Measurements from ENCODE around the gene ZC3H18. TPM values are rescaled to one million over a fixed set of nuclear protein-coding genes. Genes with fewer than 3 reads are reported as not detected.

ZC3H18 gene
- total RNA-seq, 2 donors from 2014 or later, result 23.2 to 29.1 TPM

DNA sequence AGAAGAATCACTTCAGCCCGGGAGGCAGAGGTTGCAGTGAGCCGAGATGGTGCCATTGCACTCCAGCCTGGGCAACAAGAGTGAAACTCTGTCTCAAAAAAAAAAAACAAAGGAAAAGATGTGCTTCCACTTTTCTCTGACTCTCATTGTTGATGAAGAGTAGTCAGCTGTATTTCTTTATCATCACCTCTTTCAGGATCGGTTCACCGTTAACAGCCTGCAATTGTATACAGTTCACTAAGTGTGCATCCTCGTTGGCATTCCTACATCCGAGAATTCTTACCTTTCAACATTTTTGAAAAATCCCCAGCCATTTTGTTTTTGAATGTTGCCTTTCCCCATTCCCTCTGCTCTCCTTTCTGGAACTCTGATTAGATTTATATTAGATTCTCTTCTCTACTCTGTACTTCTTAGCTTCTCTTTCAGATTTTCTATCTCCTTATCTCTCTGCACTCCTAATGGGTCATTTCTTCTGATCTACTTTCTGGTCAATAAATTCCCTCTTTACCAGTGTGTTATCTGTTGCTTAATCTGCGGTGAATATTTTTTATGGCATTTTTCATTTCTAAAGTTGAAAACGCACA is 26.9 kb upstream of the ZC3H18 start:
- no peak for DNase-seq (ENCODE audit: low spot score)
- intact Hi-C loops (cut with DNase I), result no loop called here

DNA sequence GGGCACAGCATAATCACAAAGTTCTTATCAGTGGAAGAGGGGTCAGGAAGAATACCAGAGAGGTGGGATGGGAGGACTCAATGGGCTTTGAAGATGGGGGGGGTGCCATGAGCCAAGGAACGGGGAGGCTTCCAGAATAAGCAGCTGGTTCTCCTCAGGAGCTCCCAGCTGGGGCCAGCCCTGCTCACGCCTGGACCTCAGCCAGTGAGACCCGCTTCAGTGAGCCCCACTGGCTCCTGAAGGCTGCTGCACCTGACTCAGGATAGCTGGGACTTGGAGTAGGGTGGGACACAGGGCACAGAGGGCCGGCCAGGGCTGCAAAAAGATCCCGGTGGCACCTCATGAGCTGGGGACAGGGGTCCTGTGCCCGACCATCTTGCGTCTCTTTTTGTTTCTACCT is 24.4 kb upstream of the ZC3H18 start:
- no peak for DNase-seq (ENCODE audit: low spot score)
- intact Hi-C loops (cut with DNase I), result no loop called here

DNA sequence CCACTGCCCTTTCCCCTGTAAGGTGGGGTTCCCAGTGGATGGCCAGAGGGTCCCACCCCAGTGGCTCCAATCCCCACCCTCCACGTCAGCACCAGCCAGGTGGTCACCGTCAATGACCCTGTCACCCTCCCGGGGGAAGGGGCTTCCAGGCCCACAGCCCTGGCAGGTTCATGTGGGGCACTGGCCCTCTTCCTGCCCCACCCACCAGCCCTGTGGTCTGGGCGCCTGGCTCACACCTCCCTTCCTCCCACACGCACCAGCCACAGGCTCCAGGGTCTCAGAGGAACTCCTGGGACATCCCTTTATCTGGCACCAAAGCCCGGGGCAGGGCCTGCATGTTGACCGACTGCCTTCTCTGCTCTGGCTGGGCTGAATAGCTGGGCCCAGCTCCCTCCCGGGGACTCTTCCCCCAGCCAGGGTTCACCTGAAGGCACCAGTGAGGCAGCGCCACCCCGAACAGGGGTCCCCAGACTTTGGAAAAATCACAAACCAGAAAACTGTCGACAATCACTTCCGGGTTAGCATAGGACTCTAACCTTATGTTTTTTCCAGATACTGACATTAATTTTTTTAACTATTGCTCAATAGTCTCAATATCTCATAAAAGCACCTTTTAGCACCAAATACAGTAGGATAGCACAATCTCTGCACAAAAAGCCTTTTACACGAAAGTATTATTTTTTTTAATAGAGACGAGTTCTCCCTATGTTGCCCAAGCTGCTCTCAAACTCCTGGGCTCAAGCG is 21.9 kb upstream of the ZC3H18 start:
- no peak for DNase-seq (ENCODE audit: low spot score)
- intact Hi-C loops (cut with DNase I), result no loop called here

DNA sequence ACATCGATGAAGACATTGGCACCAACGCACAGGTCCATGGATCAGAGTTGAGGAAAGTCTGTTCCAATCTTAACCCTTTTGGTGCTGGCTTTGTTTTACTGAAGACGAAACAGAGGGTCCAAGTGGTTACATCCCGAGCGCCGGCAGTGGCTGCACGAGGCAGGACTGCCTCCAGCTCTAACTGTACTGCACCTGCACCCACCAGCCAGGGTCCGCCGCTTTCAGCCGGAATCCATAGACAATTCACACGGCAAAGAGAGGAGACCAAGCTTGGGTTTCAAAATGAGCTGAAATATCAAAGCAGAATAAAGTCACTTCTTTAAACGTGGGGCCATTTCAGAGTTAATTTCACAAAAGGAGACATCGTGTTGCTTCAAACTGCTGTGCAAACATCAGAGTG is 21.2 kb upstream of the ZC3H18 start:
- intact Hi-C loops (cut with DNase I), result no loop called here
- DNase-seq (ENCODE audit: low spot score), result no peak

DNA sequence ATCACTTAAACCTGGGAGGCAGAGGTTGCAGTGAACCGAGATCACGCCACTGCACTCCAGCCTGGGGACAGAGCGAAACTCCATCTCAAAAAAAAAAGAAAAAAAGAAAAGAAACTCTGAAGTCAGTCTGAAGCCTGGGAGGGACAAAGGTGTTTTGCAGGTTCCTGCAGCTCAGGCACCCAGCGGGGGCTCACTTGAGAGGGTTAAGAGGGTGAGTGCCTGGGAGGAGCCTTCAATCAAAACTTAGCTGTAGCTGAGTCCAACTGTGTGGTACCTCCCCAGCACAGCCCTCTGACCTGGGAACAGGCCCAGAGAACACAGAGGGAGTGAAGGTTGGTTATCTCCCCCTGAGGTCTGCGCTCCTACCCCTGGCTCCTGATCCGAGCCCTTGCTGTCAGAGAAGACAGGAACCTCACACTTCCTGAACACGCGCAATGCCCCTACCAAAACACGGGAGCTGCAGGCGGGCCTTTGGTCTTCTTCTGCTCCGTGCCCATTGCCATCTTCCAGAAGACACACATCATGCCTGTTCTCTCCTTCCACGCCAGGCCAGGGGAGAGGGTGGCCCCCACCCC is 20.4 kb upstream of the ZC3H18 start:
- no peak for DNase-seq (ENCODE audit: low spot score)
- intact Hi-C loops (cut with DNase I), result loop anchor here in 1 of 2 donors (1.0 kb wide), 1 partner anchor 39 kb away; no protein-coding TSS in a partner anchor

DNA sequence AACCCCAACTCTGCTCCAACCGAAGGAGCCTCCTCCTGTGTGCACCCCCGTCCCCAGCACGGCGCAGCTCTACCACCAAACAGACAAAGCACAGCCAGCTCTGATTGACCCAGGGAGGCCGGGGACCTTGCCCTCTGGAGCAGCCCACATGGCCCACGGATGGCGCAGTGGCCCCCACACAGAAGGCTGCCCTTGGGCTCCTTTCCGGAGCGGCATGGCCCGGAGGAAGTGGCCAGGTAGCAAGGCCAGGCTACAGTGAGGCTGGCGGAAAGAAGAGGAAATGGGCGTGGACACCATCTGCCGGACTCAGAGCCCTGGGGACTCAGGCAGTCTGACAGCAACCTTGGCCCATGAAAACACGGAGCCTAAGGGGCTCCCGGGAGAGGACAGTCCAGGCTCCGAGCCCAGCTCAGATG is 19.9 kb upstream of the ZC3H18 start:
- intact Hi-C loops (cut with DNase I), result loop anchor here in 1 of 2 donors (1.0 kb wide), 1 partner anchor 38 kb away; no protein-coding TSS in a partner anchor
- DNase-seq (ENCODE audit: low spot score), result no peak

DNA sequence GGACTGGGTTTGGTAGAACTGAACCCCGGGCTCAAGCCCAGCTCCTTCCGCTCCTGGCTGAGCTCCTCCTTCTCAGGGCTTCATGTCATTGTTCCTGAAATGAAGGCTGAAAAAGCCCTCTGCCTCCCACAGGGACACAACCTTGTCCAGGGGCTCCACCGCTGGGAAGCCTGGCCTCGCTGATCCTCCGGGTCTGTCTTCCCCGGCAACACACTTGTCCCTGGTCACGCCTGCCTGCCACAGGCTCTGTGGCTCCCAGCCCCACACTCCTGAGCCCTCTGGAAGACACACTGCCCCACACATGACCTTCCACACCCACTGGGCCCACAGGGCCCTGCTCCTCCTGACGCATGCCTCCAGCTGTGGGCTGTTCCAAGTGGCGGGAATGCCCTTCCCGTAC is 18.0 kb upstream of the ZC3H18 start:
- no peak for DNase-seq (ENCODE audit: low spot score)
- intact Hi-C loops (cut with DNase I), result no loop called here

DNA sequence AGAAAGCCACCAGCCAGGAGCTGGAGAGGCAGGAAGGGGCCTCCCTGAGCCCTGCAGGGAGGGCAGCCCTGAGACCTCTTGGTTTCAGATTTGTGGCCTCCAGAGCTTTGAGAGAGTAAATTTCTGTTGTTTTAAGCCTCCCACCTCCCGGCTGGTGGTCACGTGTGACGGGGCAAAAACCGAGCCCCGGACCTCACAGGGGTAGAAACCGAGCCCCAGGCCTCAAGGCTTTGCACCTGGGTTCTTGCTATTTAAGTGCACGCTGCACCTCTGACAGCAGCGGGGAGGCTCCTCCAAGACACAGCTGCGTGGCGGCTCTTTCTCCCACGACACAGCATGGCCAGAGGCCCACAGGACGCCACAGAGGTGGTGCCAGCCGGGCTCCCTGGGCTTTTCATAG is 17.4 kb upstream of the ZC3H18 start:
- no peak for DNase-seq (ENCODE audit: low spot score)
- intact Hi-C loops (cut with DNase I), result no loop called here

DNA sequence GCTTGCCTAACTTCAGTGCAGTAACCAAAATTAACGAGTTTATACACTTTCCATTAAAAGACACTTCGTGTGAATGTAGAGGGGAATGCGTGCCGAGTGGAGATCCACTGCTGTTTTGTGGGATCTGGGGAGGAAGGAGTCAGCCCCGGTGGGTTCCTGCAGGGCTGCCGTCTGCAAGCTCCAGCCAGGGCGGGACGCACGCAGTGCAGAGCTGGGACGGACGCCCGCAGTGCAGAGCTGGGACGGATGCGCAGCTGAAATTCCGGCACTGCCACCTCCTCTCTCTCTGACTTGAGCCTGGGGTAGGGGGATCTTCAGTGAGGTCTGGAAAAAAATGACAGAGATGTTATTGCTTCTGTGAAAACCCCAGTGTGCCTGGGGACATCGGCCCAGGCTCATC is 16.5 kb upstream of the ZC3H18 start:
- intact Hi-C loops (cut with DNase I), result no loop called here
- no peak for DNase-seq (ENCODE audit: low spot score)

DNA sequence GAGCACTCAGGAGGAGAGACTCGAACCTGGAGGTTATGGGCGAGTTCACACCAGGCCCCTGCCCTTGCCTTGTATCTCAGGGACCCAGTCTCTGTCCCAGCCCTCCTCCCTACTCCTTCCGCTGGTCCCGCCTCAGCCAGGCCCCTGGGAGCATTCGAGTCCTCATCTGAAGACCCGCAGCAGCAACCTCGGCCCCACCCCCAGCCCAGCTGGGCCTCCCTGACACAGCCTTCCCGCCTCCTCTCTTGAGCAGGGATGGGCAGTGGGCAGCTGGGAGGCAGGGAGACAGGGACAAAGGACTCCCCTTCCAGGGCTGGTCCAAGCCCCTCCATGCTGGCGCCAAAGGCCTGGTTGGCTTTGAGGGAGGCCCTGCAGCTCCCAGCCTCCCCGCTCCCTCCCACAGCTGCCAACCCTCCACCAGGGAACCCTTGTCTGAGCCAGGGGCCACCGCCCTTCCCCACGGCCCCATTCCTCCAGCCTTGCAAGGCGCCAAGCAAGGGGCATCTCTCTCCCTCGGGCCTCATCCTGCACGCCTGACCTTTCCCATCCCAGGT is 15.4 kb upstream of the ZC3H18 start:
- intact Hi-C loops (cut with DNase I), result no loop called here
- no peak for DNase-seq (ENCODE audit: low spot score)

DNA sequence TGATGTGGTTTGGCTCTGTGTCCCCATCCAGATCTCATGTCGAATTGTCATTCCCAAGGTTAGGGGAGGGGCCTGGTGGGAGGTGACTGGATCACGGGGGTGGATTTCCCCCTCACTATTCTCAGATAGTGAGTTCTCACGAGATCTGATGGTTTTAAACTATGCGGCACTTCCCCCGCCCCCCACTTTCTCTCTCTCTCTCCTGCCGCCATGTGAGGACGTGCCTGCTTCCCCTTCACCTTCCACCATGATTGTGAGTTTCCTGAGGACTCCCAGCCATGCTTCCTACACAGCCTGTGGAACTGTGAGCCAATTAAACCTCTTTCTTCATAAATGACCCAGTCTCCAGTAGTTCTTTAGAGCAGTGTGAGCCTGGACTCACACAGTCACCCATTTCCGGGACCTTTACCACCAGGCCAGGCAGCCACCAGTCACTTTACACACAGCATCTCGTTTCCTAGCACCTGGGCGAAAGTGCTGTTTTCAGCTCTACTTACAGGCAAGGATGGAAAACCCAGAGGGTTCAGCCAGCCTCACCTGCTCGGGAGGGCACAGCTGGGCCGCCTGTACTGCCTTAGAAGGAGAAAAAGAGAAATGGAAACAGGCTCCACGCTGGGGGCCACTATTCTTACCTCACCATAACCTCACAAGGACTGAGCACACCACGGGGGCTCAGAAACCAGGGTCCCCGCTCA is 13.8 kb upstream of the ZC3H18 start:
- intact Hi-C loops (cut with DNase I), result no loop called here
- no peak for DNase-seq (ENCODE audit: low spot score)

DNA sequence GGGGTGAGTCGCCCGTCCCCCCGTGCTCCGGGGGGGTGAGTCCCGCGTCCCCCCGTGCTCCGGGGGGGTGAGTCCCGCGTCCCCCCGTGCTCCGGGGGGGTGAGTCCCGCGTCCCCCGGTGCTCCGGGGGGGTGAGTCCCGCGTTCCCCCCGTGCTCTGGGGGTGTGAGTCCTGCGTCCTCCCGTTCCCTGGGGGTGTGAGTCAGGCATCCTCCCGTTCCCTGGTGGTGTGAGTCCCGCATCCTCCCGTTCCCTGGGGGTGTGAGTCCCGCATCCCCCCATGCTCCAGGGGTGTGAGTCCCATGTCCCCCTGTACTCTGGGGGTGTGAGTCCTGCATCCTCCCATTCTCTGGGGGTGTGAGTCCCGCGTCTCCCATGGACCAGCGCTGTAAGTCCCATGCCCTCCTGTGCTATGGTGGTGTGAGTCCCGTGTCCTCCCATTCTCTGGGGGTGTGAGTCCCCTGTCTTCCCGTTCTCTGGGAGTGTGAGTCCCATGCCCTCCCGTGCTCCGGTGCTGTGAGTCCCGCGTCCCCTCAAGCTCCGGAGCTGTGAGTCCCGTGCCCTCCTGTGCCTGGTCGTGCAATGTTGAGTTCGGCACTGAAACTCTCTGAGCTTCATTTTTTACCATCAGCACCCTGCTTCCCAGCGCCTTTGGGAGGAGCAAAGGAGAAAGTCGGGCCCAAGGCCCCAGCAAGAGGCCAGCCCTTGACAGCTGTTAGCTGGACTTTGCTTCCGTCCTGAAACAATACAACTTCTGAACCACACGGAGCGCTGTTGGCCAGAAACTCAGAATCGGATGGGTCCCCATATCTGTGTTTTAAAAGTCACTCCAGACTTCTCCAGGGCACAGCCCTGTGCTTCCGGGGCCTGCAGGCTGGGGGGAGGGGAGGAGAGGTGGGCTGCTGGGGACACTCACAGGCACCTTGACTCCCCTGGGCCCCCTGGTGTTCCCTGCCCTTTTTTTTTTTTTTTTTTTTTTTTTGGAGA is 11.5 kb upstream of the ZC3H18 start:
- intact Hi-C loops (cut with DNase I), result no loop called here
- DNase-seq (ENCODE audit: low spot score), result peak; percentile 89

DNA sequence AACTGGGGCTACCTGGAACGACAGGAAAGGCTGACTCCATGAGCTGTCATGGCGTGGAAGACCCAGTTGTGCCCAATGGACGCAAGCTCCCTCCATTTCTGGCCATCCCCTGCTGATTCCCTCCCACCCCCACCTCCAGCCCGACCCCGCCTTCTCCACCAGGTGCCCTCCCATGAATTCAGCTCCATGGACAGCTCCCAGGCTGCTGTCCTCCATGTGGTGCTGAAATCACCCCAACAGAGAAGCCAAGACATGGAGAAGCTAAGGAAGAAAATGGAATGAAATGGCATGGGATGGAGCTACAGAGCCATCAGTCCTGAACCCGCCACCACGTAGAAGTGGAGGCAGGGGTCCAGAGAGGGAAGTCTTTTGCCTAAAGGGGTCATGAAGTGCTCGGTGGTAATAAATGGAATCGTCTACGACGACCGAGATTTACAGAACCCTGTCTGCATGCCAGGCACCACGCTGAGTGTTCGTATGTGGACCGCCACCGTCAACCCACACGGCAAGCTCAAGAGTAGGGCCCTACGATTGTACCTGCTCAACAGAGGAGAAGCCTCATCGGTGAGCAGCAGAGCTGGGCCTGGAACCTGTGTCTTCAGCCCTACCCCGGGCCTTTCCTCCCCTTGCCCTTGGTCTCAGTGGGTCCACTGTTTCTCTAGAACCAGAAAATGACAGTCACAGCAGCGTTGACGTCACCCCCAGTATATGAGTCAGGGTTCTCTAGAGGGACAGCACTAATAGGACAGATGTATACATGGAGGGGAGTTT is 9.3 kb upstream of the ZC3H18 start:
- DNase-seq (ENCODE audit: low spot score), result no peak
- intact Hi-C loops (cut with DNase I), result no loop called here

DNA sequence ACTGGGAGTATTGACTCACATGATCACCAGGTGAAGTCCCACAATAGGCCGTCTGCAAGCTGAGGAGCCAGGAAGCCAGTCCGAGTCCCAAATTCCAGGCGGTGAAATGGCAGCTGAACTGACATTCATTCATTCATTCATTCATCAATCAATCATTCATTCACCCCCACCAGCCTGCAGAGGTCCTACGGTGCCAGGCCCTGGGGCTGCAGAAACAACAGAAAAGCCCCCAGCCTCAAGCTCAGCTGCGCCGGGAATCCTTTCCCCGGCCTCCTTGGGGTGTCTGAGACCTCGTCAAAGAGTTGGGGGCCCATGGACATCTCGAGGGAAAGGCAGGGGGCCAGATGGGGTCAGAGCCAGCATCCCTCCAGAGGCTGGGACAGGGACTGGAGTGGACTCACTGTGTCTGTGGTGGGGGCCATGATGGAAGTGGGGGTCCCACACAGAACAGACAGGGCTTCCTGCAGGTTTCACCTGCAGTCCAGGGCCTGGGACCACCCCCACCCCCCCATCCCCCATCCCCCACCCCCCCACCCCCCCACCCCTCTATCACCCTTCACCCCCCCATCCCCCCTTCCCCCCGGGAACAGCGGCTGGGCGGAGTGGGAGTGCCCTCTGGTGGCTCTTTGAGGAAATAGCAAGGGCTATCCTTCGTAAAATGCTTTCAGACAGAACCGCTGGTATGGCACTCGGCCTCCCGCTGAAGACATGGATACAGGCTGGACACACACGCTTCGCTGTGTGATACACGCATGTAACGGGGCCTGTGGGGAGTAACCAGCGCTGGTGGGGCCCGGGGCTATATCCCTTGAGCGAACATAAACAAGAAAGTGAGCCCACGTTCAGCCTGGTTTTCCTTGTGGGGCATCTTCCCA is 8.5 kb upstream of the ZC3H18 start:
- intact Hi-C loops (cut with DNase I), result no loop called here
- DNase-seq (ENCODE audit: low spot score), result no peak

DNA sequence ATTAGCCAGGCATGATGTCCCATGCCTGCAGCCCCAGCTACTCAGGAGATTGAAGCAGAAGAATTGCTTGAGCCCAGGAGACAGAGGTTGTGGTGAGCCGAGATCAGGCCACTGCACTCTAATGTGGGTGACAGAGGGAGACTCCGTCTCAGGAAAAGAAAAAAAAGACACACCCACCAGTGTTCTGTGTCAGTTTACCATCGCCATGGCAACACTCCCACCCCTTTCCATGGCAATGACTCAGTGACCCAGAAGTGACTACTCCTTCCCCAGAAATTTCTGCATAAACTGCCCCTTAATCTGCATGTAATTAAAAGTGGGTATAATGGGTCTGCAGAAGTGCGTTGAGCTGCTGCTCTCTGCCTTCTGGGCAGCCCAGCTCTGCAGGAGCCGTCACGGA is 4.0 kb upstream of the ZC3H18 start:
- intact Hi-C loops (cut with DNase I), result no loop called here
- no peak for DNase-seq (ENCODE audit: low spot score)

DNA sequence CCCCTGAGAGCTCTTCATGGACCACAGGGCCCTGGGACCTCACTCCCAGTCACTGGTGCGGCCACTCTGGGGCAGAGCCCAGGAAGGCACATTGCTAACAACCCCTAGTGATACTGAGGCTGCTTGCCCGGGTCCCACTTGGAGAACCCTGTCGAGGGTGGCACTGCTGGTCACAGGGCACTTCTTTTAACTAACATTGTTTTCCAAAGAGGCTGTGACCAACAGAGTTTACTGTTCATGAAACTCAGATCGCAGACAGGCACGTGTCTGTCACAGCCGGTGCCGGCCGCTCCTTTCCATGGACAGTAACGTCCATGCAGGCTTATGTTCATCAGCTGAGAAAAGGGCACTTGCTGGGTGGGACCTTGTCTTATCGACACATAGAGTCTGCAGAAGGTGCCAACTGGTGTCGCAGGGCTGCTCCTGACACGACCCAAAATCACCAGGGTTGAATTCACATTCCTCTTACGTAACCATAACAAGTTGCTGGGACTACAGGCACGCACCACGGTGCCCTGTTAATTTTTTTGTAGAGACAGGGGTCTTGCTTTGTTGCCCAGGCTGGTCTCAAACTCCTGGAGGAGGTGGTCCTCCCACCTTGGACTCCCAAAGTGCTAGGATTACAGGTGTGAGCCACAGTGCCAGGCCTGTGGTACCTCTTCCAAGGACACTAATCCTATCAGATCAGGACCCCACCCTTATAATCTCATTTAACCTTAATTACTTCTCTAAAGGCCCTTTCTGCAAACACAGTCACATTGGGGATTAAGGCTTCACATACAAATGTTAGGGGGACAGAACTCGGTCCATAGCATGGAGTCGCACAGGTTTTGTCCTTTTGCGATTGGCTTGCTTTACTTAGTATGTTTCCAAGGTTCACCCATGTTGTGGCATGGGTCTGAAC is 1.2 kb upstream of the ZC3H18 start:
- DNase-seq (ENCODE audit: low spot score), result no peak
- intact Hi-C loops (cut with DNase I), result no loop called here

All from posterior vena cava (tissue), 2 donors.